ENCODE measurements around the gene SLC25A10.
"Not testable (repeated sequence)": the region's sequence is repeated elsewhere in the genome, so short reads cannot be mapped to it uniquely, and the experiment has no call there.

GRCh38 chr17:81675515-81676221 lies 36.4 kb upstream of the SLC25A10 start:
- peak; percentile 61 for TF ChIP-seq CTCF (IDR thresholded peaks at IDR 0.05; ENCODE audit: poor library complexity, severe bottlenecking)
- not testable (repeated sequence) for TF ChIP-seq RAD21 (conservative IDR thresholded peaks at IDR 0.05); TAF1 (IDR thresholded peaks at IDR 0.05; ENCODE audit: low read depth); POLR2AphosphoS5 (IDR thresholded peaks at IDR 0.05); EZH2 (IDR thresholded peaks at IDR 0.05; ENCODE audit: borderline replicate concordance, insufficient read depth, low read length, poor library complexity, severe bottlenecking)
- TF ChIP-seq, protein P1, sequence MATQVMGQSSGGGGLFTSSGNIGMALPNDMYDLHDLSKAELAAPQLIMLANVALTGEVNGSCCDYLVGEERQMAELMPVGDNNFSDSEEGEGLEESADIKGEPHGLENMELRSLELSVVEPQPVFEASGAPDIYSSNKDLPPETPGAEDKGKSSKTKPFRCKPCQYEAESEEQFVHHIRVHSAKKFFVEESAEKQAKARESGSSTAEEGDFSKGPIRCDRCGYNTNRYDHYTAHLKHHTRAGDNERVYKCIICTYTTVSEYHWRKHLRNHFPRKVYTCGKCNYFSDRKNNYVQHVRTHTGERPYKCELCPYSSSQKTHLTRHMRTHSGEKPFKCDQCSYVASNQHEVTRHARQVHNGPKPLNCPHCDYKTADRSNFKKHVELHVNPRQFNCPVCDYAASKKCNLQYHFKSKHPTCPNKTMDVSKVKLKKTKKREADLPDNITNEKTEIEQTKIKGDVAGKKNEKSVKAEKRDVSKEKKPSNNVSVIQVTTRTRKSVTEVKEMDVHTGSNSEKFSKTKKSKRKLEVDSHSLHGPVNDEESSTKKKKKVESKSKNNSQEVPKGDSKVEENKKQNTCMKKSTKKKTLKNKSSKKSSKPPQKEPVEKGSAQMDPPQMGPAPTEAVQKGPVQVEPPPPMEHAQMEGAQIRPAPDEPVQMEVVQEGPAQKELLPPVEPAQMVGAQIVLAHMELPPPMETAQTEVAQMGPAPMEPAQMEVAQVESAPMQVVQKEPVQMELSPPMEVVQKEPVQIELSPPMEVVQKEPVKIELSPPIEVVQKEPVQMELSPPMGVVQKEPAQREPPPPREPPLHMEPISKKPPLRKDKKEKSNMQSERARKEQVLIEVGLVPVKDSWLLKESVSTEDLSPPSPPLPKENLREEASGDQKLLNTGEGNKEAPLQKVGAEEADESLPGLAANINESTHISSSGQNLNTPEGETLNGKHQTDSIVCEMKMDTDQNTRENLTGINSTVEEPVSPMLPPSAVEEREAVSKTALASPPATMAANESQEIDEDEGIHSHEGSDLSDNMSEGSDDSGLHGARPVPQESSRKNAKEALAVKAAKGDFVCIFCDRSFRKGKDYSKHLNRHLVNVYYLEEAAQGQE (IDR thresholded peaks at IDR 0.05; ENCODE audit: borderline replicate concordance) = not testable (repeated sequence)

Measured in neural cell (in vitro differentiated cells).